Activated naive CD4-positive, alpha-beta T cell (primary cell): Measurements from ENCODE around the gene BCL6B.

Experiments
- DNase-seq, 4 experiments: peaks; one replicate each; lab custom pipeline; 2025; lab: John Stamatoyannopoulos, UW

Gene BCL6B

GRCh38 chr17:7060165-7060891 is 37.5 kb downstream of the BCL6B start:
- no peak for DNase-seq

GRCh38 chr17:7063518-7064094 is 40.8 kb downstream of the BCL6B start:
- DNase-seq: no peak

- no peak for DNase-seq
These were observed 41.4 kb downstream of the BCL6B start for GRCh38 chr17:7064261-7064660.

DNA sequence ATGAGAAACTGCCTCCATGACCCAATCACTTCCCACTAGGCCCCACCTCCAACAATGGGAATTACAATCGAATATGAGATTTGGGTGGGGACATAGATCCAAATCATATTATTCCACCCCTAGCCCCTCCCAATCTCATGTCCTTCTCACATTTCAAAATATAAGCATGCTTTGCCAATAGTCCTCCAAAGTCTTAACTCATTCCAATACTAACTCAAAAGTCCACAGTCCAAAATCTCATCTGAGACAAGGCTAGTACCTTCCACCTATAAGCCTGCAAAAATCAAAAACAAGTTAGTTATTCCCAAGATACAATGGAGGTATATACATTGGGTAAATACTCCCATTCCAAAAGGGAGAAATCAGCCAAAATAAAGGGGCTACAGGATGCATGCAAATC is 44.3 kb downstream of the BCL6B start:
- DNase-seq: no peak

GRCh38 chr17:7068268-7068667 is 45.4 kb downstream of the BCL6B start:
- no peak for DNase-seq

DNA sequence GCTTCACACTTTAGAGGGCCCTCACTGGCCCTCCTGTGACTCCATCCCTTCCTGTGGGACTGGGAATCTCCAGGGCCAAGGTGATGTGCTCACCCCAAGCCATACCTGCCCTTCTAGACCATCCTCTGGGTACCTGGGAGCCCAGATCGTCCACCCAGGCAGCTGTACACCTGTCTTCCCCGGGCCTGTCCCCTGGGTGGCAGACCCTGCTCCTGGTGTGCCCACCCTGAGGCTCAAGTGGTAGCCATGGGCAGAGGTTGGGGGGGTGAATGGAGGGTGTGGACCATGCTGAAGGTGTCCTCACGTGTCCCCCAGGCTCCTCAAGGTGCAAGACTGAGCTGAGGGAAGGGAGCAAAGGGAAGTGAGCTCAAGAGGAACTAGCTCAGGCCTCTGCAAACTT is 47.9 kb downstream of the BCL6B start:
- DNase-seq: no peak

- DNase-seq: no peak
These were observed 49.6 kb downstream of the BCL6B start for GRCh38 chr17:7072406-7072805.

GRCh38 chr17:7074931-7075330 is 52.1 kb downstream of the BCL6B start:
- DNase-seq: no peak

DNA sequence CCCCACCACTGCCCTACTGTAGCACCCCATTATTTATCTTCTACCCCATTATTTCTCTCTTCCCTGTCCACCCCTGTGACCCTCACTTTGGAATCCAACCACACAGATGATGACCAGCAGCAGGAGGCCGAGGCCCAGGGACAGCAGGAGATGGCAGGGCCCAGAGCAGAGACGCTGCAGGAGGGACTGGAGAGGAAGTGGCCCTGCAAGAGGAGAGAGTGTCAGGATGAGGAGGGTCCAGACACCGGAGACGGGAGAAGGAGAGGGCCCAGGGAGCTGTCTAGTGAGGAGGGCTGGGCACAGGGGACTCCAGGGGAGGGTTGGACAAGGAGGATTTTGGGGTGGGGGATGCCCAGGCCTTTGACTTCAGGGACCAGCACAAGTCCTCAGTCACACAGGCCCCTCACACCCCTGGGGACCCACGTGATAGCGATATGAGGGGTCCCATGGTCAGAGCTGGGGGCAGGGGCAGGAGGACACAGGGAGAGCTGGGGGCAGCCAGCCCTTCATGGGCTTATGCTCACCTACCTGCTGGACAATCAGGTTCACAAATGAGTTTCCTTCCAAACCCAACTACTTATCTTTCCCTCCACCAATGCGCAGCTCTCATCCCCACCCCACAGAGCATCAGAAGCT is 55.2 kb downstream of the BCL6B start:
- no peak for DNase-seq

DNA sequence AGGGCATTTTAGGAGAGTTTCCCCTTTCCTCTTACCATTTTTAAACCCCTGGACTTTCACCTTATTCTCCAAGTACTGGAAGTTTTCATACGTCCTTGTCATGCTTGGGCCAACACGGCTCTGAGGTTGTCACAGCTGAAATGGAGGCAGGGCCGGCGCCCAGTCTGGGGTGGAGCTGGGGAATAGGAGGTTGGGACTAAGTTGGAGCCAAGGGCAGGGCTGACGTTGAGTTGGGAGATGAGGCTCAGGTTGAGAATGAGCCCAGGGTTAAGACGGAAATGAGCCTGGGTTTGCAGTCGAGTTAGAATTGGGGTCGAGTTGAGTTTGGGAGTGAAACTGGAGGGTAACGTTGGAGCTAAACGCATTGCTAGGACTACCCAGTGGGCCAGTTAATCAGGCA is 55.9 kb downstream of the BCL6B start:
- DNase-seq: no peak
